Activated CD4-positive, CD25-positive, alpha-beta regulatory T cell treated with anti-CD3 and anti-CD28 coated beads, Interleukin-2, amount 50 U/mL, for 16 hours (primary cell): ENCODE data around the gene BCLAF1.

Experiments
- DNase-seq: peaks from one replicate; pipeline ENCODE4 v3.0.0-alpha.2; 2020; ENCODE audit warnings: low read depth, low spot score

Gene BCLAF1

GRCh38 chr6:136289579-136290409 lies at the start of gene BCLAF1:
Gene BCLAF1, minus strand, starts transcription at chr6:136289846. Its CDS starts 9,980 bp downstream, at chr6:136279866.
- DNase-seq, result peak; percentile 98

GRCh38 chr6:136338486-136338885 lies 48.8 kb upstream of the BCLAF1 start:
- no peak for DNase-seq

GRCh38 chr6:136337606-136338005 lies 48.0 kb upstream of the BCLAF1 start:
- no peak for DNase-seq

DNA sequence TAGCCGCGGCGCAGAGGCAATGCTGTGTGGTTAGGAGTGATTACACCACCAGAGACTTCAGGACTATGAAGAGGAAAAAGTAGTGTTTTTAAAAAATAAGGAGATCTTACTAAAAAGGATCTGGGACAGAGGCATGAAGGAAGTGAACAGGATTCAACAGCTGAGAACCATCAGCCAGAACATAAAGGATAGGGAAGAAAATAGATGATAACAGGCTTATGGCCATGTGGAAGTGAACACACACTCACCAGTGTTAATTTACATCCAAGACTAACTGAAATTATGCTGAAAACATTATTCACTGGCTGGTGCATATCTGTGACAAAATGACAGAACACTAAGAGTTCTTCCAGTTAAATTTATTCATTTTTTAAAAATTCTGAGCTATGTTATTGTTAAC lies 47.5 kb upstream of the BCLAF1 start:
- DNase-seq, result no peak

DNA sequence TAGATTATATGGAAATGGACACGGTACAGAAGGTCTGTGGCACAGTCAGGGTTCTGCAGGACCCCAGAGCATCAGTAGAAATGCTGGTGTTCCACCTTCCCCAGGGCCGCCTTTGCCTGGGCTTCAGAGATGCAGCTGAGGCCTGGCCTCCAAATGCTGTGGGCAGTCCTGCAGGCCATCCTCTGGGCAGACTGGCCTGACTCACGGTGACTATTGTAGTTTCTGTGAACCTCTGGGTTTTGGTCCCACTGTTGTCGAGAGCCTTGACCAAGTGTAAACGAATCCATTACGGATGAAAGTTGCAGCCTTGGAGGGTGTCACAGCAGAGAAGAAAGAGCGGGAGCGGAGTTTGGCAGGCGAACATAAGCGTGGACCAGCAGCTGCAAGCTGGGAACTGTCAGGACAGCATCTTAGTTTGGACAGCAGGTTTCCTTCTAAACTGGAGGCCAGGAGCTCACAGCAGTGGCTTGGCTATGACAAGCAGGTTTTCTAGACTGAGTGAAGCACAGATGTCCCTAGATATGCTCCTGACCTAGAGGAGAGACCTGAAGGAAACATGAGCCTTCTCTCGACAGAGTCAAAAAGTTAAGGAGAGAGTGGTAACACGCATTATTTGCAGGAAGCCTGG lies 46.2 kb upstream of the BCLAF1 start:
- DNase-seq, result no peak

DNA sequence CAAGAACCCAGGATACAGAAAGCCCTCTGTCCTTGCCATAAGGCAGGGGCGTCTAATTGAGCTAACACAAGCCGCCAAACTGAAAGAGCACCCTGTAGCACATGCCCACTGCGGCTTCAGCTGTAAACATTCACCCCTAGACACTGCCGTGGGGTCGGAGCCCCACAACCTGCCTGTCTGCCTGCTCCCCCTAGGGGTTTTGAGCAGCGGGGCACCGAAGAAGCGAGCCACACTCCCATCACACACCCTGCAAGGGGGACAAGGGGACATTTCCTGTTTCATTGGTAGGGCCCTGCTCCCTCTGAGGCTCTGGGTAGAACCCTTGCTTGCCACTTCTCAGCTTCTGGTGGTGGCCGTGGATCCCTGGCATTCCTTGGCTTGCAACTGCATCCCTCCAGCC lies 45.2 kb upstream of the BCLAF1 start:
- no peak for DNase-seq

DNA sequence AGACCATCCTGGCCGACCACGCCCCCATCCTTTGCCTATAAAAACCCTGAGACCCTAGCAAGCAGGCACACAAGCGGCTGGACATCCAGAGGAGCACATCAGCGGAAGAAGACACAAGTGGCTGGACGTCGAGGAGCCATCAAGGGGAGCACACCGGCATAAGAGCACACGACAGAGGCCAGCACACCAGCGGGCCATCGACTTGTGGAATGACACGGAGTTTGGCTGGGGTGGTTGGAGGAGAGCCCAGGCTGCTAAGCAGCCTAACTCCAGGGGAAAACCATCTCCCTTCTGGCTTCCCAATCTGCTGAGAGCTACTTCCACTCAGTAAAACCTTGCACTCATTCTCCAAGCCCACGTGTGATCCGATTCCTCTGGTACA lies 44.8 kb upstream of the BCLAF1 start:
- no peak for DNase-seq

DNA sequence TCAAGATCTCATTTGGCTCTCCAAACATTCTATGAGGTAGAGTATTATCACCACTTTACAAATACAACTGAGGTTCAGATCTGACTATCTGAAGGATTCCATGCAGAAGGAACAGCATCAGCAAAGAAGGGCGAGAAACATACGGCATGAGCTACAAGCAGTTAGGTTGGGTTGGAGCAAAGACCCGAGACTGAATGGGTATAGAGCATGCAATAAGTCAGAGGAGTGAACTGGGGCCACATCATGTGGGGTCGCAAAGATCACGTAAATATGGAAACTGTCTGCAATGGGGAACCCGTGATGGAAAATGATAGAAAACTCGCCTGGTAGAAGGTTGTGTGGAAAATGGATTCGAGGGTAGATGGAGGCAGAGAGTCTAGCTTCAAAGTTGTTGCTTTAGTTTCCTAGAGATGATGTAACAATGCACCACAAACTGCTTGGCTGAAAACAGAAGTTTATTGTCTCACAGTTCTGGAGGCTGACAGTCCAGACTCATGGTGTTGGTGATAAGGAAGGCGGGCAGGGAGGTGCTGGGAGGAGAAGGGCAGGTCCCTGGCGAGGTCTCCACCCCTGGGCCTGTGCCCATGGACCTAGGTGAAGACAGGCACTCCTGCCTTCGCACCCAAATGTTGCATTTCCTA lies 44.3 kb upstream of the BCLAF1 start:
- DNase-seq, result no peak

GRCh38 chr6:136331461-136331860 lies 41.8 kb upstream of the BCLAF1 start:
- DNase-seq, result no peak

GRCh38 chr6:136330634-136331033 lies 41.0 kb upstream of the BCLAF1 start:
- DNase-seq, result no peak

- no peak for DNase-seq
Measured at GRCh38 chr6:136326038-136326553, 36.5 kb upstream of the BCLAF1 start.

DNA sequence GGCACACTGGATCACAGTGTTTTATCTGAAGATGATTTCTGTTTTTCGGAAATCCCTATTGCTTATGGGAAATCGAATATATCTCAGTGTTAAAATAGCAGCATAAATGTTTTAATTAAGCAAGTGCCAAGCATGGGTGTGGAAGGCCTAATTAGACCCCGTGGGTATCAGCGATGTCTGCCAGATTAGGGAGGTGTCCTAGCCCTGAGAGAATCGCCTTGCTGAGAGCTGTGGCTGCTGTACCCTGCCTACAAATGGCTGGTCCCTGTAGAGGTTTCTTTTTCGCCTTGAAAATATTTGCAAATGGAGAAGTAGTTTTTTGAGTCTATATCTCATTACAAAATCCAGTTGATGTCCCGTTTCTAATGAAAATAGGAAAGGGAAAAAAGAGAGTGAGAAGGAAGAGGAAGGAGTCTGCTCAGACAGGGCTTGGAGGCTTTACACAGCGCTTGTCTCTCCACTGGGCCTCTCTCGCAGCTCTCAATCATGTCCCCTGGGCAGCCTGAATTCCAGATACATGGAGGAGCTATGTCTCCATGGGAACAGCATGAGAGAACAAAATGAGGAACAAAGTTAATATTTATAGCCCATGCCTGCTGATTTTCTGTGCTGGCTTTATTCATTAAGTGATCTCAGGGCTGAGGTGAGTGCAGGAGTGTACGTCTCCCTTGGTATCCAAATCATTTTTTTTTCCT lies 35.2 kb upstream of the BCLAF1 start:
- DNase-seq, result no peak

DNA sequence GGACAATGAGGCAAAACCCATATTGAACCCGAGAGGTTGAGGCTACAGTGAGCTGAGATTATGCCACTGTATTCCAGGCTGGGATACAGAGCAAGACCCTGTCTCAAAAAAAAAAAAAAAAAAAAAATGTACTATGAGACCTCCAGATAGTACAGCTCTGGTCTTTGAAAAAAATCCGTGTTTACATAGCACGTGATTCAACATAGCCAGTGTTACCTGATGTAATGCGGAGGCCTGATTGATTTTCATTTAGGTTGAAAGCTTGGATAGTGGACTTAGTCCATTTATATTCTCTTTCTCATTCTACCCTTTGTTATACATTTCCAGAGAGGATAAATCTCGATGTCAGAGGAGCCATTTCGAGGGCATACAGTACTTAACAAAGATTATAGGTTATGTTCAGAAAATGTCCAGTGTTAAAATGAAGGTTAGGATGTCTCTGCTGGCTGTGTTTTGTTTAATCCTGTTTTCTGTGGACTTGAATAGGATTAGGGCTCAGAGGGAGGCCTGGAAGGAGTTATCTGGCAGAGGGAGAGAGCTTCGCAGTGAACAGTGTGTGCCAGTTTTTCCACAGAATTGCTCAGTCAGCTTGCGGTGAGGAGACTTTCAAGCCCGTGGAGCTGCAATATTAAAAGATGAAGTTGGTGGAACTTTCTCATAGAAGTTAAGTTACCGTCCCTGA lies 33.9 kb upstream of the BCLAF1 start:
- no peak for DNase-seq

GRCh38 chr6:136319732-136320131 lies 30.1 kb upstream of the BCLAF1 start:
- DNase-seq, result no peak

GRCh38 chr6:136318676-136319075 lies 29.0 kb upstream of the BCLAF1 start:
- DNase-seq, result no peak

DNA sequence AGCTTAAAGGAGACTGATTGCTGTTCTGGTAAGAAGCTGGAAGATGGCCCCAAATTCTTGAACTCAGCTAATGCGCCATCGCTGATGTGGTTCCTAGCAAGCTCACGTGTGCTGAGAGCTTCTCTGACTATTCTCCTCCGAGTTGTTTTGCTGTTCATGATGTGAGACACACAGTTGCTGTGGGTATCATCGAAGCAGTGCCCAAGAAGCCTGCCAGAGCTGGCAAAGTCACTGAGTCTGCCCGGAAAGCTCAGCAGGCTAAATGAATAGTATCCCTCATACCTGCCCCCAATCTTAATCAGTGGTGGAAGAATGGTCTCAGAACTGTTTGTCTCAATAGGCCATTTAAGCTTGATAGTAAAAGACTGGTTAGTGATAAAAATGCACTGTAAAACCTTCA lies 28.3 kb upstream of the BCLAF1 start:
- no peak for DNase-seq

DNA sequence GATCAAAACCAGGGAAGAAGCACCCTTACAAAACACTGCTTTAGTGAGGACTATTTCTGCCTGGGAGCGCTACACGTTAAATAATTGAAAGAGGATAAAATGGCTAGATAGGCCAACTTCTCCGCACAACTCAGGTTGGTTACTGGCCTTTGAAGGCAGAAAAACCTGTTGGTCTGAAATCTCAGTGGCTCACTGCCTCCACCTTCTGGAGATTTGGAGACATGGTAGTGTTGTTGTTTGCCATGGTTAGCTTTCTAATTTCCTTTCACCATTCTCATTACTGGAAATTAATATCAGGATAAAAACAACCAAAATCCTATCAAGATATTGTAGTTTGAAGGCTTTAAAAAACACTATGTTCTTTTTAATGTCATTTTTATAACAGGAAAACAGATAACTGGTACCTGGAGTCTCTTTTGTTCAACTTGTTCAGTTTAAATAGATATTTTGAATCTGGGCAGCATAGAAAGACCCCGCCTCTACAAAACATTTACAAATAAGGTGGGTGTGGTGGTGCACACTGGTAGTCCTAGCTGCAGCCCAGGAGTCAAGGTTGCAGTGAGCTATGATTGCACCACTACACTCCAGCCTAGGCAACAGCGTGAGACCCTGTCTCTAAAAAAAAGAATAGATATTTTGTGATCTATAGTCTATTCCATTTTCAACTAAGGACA lies 27.5 kb upstream of the BCLAF1 start:
- DNase-seq, result peak; percentile 16

GRCh38 chr6:136315594-136315993 lies 25.9 kb upstream of the BCLAF1 start:
- no peak for DNase-seq

DNA sequence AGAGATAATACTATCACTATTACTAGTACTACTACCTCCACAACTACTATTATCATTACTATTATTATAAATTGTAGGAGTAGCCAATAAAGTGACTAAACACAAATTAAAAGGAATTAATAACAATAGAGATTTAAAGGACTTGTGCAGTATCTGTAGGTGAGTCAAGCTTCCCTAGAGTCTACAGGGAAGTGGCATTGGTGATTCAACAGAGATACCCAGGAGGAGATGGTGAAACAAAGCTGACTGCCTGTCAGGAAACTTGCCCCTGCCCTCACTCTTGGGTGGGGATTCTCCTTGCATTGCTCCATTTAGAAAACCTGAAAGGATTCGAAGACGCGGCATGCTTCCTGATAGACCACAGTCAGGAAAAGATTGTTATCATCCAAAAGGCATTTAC lies 23.3 kb upstream of the BCLAF1 start:
- DNase-seq, result no peak

GRCh38 chr6:136309729-136310311 lies 20.2 kb upstream of the BCLAF1 start:
- DNase-seq, result no peak
